WTC11 (cell line): ENCODE measurements around the gene LDAF1. TPM values are rescaled to one million over a fixed set of nuclear protein-coding genes. Genes with fewer than 3 reads are reported as not detected.

Source experiments
- ATAC-seq: fragments of 200-7000 bp; cut with Tn5 transposase; 2 replicates; pipeline ENCODE4 v1.10.0; 2021; ENCODE audit warnings: mild to moderate bottlenecking, moderate library complexity
- CTCF ChIA-PET: fragments of 300-600 bp; sonication (Branson Sonifier 250); formaldehyde crosslinking; loops from one replicate; lab custom pipeline; 2021; ENCODE audit warnings: antibody characterized with exemption; lab: Charles Lee
- POLR2A ChIA-PET: fragments of 350-600 bp; sonication (Branson Sonifier 250); formaldehyde crosslinking; loops from one replicate; lab custom pipeline; 2021; ENCODE audit warnings: antibody characterized with exemption; lab: Charles Lee
- DNase-seq: peaks from one replicate; pipeline ENCODE4 v3.0.0; 2021; ENCODE audit warnings: low spot score
- H3K27ac Mint-ChIP-seq: 2 replicates; pipeline ENCODE4 v1.8.0; 2021; ENCODE audit warnings: mixed read lengths
- H3K27me3 Mint-ChIP-seq: 2 replicates; pipeline ENCODE4 v1.8.0; 2021; ENCODE audit warnings: low read depth, mild to moderate bottlenecking, moderate library complexity, mixed read lengths
- H3K36me3 Mint-ChIP-seq: 2 replicates; pipeline ENCODE4 v1.8.0; 2021; ENCODE audit warnings: mixed read lengths
- H3K4me1 Mint-ChIP-seq: 2 replicates; pipeline ENCODE4 v1.8.0; 2022; ENCODE audit warnings: mixed read lengths
- H3K4me3 Mint-ChIP-seq: 2 replicates; pipeline ENCODE4 v1.8.0; 2021; ENCODE audit warnings: mild to moderate bottlenecking, moderate library complexity, mixed read lengths
- H3K9me3 Mint-ChIP-seq: 2 replicates; pipeline ENCODE4 v1.8.0; 2021; ENCODE audit warnings: mixed read lengths
- CREB1 ChIP-seq: sonication (generic); formaldehyde crosslinking; IDR thresholded peaks from 2 replicates; pipeline ENCODE4 v1.8.0; 2023; ENCODE audit warnings: mild to moderate bottlenecking, missing genetic modification reagents
- CREM ChIP-seq: sonication (generic); formaldehyde crosslinking; IDR thresholded peaks from 2 replicates; pipeline ENCODE4 v1.8.1; 2022; ENCODE audit warnings: mild to moderate bottlenecking, missing genetic modification reagents, moderate library complexity
- ELF4 ChIP-seq: sonication (generic); formaldehyde crosslinking; IDR thresholded peaks from 2 replicates; pipeline ENCODE4 v1.8.1; 2022; ENCODE audit warnings: low read depth, mild to moderate bottlenecking, moderate library complexity, missing genetic modification reagents
- GABPB1 ChIP-seq: sonication (generic); formaldehyde crosslinking; IDR thresholded peaks from 2 replicates; pipeline ENCODE4 v1.8.1; 2023; ENCODE audit warnings: mild to moderate bottlenecking, missing genetic modification reagents
- JAZF1 ChIP-seq: fragments of 250-450 bp; sonication (Bioruptor Pico); IDR thresholded peaks from 2 replicates; pipeline ENCODE4 v1.9.0; 2021; ENCODE audit warnings: moderate library complexity, mild to moderate bottlenecking, inconsistent platforms
- NFATC4 ChIP-seq: fragments of 250-450 bp; sonication (Bioruptor Pico); IDR thresholded peaks from 2 replicates; pipeline ENCODE4 v1.9.0; 2021; ENCODE audit warnings: mild to moderate bottlenecking
- TEAD4 ChIP-seq: sonication (generic); formaldehyde crosslinking; IDR thresholded peaks from 2 replicates; pipeline ENCODE4 v1.8.0; 2022; ENCODE audit warnings: mild to moderate bottlenecking, missing genetic modification reagents
- ZNF138 ChIP-seq: sonication (generic); formaldehyde crosslinking; conservative IDR thresholded peaks from 2 replicates; pipeline ENCODE4 v1.8.1; 2022; ENCODE audit warnings: mild to moderate bottlenecking, moderate library complexity, missing genetic modification reagents
- ZNF263 ChIP-seq: sonication (generic); formaldehyde crosslinking; IDR thresholded peaks from 2 replicates; pipeline ENCODE4 v1.8.1; 2022; ENCODE audit warnings: low read depth, mild to moderate bottlenecking, moderate library complexity, missing genetic modification reagents
- ZNF396 ChIP-seq: fragments of 250-450 bp; sonication (Bioruptor Pico); IDR thresholded peaks from 2 replicates; pipeline ENCODE4 v1.8.0; 2021; ENCODE audit warnings: mild to moderate bottlenecking, moderate library complexity, borderline replicate concordance
- ZNF423 ChIP-seq: fragments of 250-450 bp; sonication (Bioruptor Pico); IDR thresholded peaks from 2 replicates; pipeline ENCODE4 v2.1.2; 2022; ENCODE audit warnings: mild to moderate bottlenecking, moderate library complexity
- total RNA-seq: library from RNA; stranded (reverse); gene quantifications from 3 replicates; pipeline ENCODE4 v1.2.3, GENCODE V29; 2021
- TF ChIP-seq, protein P1 (sequence below): sonication (generic); formaldehyde crosslinking; IDR thresholded peaks from 2 replicates; pipeline ENCODE4 v1.8.1; 2022; ENCODE audit warnings: missing genetic modification reagents, borderline replicate concordance
- TF ChIP-seq, protein P2 (sequence below): sonication (generic); formaldehyde crosslinking; IDR thresholded peaks from 2 replicates; pipeline ENCODE4 v1.8.0; 2022; ENCODE audit warnings: mild to moderate bottlenecking, missing genetic modification reagents
- TF ChIP-seq, protein P3 (sequence below): sonication (generic); formaldehyde crosslinking; IDR thresholded peaks from 2 replicates; pipeline ENCODE4 v1.8.1; 2023; ENCODE audit warnings: mild to moderate bottlenecking, missing genetic modification reagents
- TF ChIP-seq, protein P4 (sequence below): fragments of 250-450 bp; sonication (Bioruptor Pico); IDR thresholded peaks from 2 replicates; pipeline ENCODE4 v1.8.0; 2021; ENCODE audit warnings: mild to moderate bottlenecking
- TF ChIP-seq, protein P5 (sequence below): fragments of 250-450 bp; sonication (Bioruptor Pico); IDR thresholded peaks from 2 replicates; pipeline ENCODE4 v2.1.2; 2022; ENCODE audit warnings: mild to moderate bottlenecking, moderate library complexity
- TF ChIP-seq, protein P6 (sequence below): sonication (generic); formaldehyde crosslinking; IDR thresholded peaks from 2 replicates; pipeline ENCODE4 v1.8.1; 2023; ENCODE audit warnings: mild to moderate bottlenecking, missing genetic modification reagents, moderate library complexity
- TF ChIP-seq, protein P7 (sequence below): sonication (generic); formaldehyde crosslinking; IDR thresholded peaks from 2 replicates; pipeline ENCODE4 v1.8.0; 2022; ENCODE audit warnings: mild to moderate bottlenecking, missing genetic modification reagents
- TF ChIP-seq, protein P8 (sequence below): sonication (generic); formaldehyde crosslinking; conservative IDR thresholded peaks from 2 replicates; pipeline ENCODE4 v1.8.1; 2023; ENCODE audit warnings: mild to moderate bottlenecking, low read depth, missing genetic modification reagents, moderate library complexity

LDAF1 gene
- total RNA-seq, 1 experiment from 2014 or later, result 42.8 TPM

DNA sequence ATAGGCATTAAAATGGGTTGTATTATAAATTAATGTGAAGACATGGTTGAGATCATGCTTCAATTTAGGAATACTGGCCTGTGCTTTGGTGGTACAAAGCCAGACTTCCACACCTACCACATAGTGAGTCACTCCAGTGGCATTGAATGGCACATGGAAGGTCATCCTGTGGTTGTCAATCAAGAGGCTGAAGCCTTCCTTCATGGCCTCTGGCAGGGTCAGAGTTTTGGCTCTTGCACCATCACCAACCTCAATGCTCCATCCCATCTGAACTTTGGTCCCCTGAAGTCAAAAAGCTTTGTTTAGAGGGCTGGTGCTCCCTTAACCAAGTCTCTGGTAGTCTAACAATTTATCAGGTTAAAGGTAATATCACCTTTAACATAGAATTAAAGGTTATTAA, 46.8 kb downstream of the LDAF1 start:
- DNase-seq, result no peak
- Mint-ChIP-seq H3K4me3 (no peak overlapping the region), H3K27ac (no peak overlapping the region), H3K4me1 (no peaks in the 10 kb centered on the region), H3K36me3 (no peaks in the 10 kb centered on the region), H3K27me3 (no peaks in the 10 kb centered on the region; the same call in 1 of the 2 replicates), H3K9me3 (no peaks in the 10 kb centered on the region)
- ATAC-seq, result no peak
- ChIA-PET CTCF (no interaction called here), POLR2A (no interaction called here)
- TF ChIP-seq JAZF1 (CRISPR knock-in tag) (no peak), CREM (CRISPR knock-in tag) (no peak), ZNF263 (CRISPR knock-in tag) (no peak), NFATC4 (CRISPR knock-in tag) (no peak), CREB1 (CRISPR knock-in tag) (no peak), ZNF423 (no peak), ZNF396 (CRISPR knock-in tag) (no peak), ELF4 (CRISPR knock-in tag) (no peak), TEAD4 (no peak), GABPB1 (CRISPR knock-in tag) (no peak), ZNF138 (CRISPR knock-in tag) (no peak)
- TF ChIP-seq, protein P1, sequence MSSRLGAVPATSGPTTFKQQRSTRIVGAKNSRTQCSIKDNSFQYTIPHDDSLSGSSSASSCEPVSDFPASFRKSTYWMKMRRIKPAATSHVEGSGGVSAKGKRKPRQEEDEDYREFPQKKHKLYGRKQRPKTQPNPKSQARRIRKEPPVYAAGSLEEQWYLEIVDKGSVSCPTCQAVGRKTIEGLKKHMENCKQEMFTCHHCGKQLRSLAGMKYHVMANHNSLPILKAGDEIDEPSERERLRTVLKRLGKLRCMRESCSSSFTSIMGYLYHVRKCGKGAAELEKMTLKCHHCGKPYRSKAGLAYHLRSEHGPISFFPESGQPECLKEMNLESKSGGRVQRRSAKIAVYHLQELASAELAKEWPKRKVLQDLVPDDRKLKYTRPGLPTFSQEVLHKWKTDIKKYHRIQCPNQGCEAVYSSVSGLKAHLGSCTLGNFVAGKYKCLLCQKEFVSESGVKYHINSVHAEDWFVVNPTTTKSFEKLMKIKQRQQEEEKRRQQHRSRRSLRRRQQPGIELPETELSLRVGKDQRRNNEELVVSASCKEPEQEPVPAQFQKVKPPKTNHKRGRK (CRISPR knock-in tag), result no peak
- TF ChIP-seq, protein P2, sequence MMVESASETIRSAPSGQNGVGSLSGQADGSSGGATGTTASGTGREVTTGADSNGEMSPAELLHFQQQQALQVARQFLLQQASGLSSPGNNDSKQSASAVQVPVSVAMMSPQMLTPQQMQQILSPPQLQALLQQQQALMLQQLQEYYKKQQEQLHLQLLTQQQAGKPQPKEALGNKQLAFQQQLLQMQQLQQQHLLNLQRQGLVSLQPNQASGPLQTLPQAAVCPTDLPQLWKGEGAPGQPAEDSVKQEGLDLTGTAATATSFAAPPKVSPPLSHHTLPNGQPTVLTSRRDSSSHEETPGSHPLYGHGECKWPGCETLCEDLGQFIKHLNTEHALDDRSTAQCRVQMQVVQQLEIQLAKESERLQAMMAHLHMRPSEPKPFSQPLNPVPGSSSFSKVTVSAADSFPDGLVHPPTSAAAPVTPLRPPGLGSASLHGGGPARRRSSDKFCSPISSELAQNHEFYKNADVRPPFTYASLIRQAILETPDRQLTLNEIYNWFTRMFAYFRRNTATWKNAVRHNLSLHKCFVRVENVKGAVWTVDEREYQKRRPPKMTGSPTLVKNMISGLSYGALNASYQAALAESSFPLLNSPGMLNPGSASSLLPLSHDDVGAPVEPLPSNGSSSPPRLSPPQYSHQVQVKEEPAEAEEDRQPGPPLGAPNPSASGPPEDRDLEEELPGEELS (CRISPR knock-in tag), result no peak
- TF ChIP-seq, protein P3, sequence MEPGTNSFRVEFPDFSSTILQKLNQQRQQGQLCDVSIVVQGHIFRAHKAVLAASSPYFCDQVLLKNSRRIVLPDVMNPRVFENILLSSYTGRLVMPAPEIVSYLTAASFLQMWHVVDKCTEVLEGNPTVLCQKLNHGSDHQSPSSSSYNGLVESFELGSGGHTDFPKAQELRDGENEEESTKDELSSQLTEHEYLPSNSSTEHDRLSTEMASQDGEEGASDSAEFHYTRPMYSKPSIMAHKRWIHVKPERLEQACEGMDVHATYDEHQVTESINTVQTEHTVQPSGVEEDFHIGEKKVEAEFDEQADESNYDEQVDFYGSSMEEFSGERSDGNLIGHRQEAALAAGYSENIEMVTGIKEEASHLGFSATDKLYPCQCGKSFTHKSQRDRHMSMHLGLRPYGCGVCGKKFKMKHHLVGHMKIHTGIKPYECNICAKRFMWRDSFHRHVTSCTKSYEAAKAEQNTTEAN, result no peak
- TF ChIP-seq, protein P4, sequence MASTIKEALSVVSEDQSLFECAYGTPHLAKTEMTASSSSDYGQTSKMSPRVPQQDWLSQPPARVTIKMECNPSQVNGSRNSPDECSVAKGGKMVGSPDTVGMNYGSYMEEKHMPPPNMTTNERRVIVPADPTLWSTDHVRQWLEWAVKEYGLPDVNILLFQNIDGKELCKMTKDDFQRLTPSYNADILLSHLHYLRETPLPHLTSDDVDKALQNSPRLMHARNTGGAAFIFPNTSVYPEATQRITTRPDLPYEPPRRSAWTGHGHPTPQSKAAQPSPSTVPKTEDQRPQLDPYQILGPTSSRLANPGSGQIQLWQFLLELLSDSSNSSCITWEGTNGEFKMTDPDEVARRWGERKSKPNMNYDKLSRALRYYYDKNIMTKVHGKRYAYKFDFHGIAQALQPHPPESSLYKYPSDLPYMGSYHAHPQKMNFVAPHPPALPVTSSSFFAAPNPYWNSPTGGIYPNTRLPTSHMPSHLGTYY (CRISPR knock-in tag), result no peak
- TF ChIP-seq, protein P5, sequence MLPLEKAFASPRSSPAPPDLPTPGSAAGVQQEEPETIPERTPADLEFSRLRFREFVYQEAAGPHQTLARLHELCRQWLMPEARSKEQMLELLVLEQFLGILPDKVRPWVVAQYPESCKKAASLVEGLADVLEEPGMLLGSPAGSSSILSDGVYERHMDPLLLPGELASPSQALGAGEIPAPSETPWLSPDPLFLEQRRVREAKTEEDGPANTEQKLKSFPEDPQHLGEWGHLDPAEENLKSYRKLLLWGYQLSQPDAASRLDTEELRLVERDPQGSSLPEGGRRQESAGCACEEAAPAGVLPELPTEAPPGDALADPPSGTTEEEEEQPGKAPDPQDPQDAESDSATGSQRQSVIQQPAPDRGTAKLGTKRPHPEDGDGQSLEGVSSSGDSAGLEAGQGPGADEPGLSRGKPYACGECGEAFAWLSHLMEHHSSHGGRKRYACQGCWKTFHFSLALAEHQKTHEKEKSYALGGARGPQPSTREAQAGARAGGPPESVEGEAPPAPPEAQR (CRISPR knock-in tag), result no peak
- TF ChIP-seq, protein P6, sequence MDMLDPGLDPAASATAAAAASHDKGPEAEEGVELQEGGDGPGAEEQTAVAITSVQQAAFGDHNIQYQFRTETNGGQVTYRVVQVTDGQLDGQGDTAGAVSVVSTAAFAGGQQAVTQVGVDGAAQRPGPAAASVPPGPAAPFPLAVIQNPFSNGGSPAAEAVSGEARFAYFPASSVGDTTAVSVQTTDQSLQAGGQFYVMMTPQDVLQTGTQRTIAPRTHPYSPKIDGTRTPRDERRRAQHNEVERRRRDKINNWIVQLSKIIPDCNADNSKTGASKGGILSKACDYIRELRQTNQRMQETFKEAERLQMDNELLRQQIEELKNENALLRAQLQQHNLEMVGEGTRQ, result no peak
- TF ChIP-seq, protein P7, sequence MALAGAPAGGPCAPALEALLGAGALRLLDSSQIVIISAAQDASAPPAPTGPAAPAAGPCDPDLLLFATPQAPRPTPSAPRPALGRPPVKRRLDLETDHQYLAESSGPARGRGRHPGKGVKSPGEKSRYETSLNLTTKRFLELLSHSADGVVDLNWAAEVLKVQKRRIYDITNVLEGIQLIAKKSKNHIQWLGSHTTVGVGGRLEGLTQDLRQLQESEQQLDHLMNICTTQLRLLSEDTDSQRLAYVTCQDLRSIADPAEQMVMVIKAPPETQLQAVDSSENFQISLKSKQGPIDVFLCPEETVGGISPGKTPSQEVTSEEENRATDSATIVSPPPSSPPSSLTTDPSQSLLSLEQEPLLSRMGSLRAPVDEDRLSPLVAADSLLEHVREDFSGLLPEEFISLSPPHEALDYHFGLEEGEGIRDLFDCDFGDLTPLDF, result no peak
- TF ChIP-seq, protein P8, sequence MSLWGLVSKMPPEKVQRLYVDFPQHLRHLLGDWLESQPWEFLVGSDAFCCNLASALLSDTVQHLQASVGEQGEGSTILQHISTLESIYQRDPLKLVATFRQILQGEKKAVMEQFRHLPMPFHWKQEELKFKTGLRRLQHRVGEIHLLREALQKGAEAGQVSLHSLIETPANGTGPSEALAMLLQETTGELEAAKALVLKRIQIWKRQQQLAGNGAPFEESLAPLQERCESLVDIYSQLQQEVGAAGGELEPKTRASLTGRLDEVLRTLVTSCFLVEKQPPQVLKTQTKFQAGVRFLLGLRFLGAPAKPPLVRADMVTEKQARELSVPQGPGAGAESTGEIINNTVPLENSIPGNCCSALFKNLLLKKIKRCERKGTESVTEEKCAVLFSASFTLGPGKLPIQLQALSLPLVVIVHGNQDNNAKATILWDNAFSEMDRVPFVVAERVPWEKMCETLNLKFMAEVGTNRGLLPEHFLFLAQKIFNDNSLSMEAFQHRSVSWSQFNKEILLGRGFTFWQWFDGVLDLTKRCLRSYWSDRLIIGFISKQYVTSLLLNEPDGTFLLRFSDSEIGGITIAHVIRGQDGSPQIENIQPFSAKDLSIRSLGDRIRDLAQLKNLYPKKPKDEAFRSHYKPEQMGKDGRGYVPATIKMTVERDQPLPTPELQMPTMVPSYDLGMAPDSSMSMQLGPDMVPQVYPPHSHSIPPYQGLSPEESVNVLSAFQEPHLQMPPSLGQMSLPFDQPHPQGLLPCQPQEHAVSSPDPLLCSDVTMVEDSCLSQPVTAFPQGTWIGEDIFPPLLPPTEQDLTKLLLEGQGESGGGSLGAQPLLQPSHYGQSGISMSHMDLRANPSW, result no peak
